Sigmoid colon (tissue), 7 donors: ENCODE results near the gene PCDHA6. TPM values are rescaled to one million over a fixed set of nuclear protein-coding genes. Genes with fewer than 3 reads are reported as not detected.
"Not testable (repeated sequence)": the region's sequence is repeated elsewhere in the genome, so short reads cannot be mapped to it uniquely, and the experiment has no call there.

Experiments used
- DNase-seq: peaks from one replicate; pipeline ENCODE4 v3.0.0-alpha.2; 2019
- H3K27ac ChIP-seq, 4 donors: fragments of 200-600 bp; sonication (generic); one replicate each; pipeline ENCODE4 v1.5.1; 2016 to 2019; ENCODE audit warnings: mild to moderate bottlenecking in 1 of 4
- H3K27me3 ChIP-seq, 3 donors: fragments of 200-600 bp; sonication (generic); one replicate each; pipeline ENCODE4 v1.5.1; 2019; ENCODE audit warnings: mild to moderate bottlenecking in 1 of 3
- H3K36me3 ChIP-seq, 4 donors: fragments of 200-600 bp; sonication (generic); one replicate each; pipeline ENCODE4 v1.5.1; 2016 to 2019
- H3K4me1 ChIP-seq, 4 donors: fragments of 200-600 bp; sonication (generic); one replicate each; pipeline ENCODE4 v1.5.1; 2017 to 2019
- H3K4me3 ChIP-seq, 4 donors: fragments of 200-600 bp; sonication (generic); one replicate each; pipeline ENCODE4 v1.5.1; 2017 to 2019; ENCODE audit warnings: mild to moderate bottlenecking in 2 of 4, moderate library complexity in 1 of 4
- H3K9me3 ChIP-seq, 4 donors: fragments of 200-600 bp in 3 of 4; sonication (generic) in 3 of 4; one replicate each; pipeline versions ENCODE4 v1.5.1 to v1.6.1; 2013 to 2019
- CTCF ChIP-seq, 4 experiments: fragments of 450-650 bp in 3 of 4; fragments of 200-600 bp in 1 of 4; IDR thresholded peaks; one replicate each; pipeline ENCODE4 v1.5.1; 2016 to 2019; ENCODE audit warnings: antibody characterized with exemption in 4 of 4, mild to moderate bottlenecking in 3 of 4, moderate library complexity in 2 of 4
- EP300 ChIP-seq, 4 donors: sonication (generic); formaldehyde crosslinking; IDR thresholded peaks; one replicate each; pipeline ENCODE4 v1.6.1; 2017; ENCODE audit warnings: antibody characterized with exemption in 4 of 4
- POLR2A ChIP-seq, 2 donors: fragments of 450-650 bp; IDR thresholded peaks; one replicate each; pipeline ENCODE4 v1.6.1; 2016; ENCODE audit warnings: antibody characterized with exemption in 2 of 2, mild to moderate bottlenecking in 2 of 2, moderate library complexity in 2 of 2
- POLR2AphosphoS5 ChIP-seq, 4 donors: sonication (generic); formaldehyde crosslinking; IDR thresholded peaks; one replicate each; pipeline ENCODE4 v1.6.1; 2017; ENCODE audit warnings: antibody characterized with exemption in 4 of 4
- WGBS, 2 donors: extraction: QIAGEN DNeasy Blood & Tissue Kit; methylation state at CpG; one replicate each; pipeline ENCODE4 v1.1.7; 2013; 5-methylcytosine and 5-hydroxymethylcytosine counted together
- intact Hi-C: fragments of 100-400 bp; cut with DNase I; formaldehyde crosslinking; loops from one replicate; pipeline ENCODE4 v1.15.1; 2023
- polyA plus RNA-seq, 3 donors: library from polyadenylated mRNA; stranded (reverse); fragments of 200-250 nt; gene quantifications; one replicate each; pipeline ENCODE4 v1.2.3, GENCODE V29; 2013
- total RNA-seq, 4 donors: library from RNA; depleted of rRNA; stranded (reverse); fragments of >200 nt; gene quantifications; one replicate each; pipeline ENCODE4 v1.1.0, GENCODE V29; 2016
- donor health status: healthy with polysubstance abuse.
- donor health status: Bipolar disorder and iron deficiency.
- donor health status: healthy.

PCDHA6 gene
- total and polyA plus RNA-seq, 7 donors, result 0.16 to 2.2 (median 0.71) TPM; not detected in 2

- Histone ChIP-seq H3K4me1 (no peaks in the 10 kb centered on the region), H3K4me3 (peak within 1 kb of the TSS in 3 of 4 donors; percentile 34 to 43 (median 42)), H3K27me3 (peaks cover 0 to 73% (median 0%) of the 10 kb centered on the region in 3 donors), H3K27ac (peak within 1 kb of the TSS in 1 of 4 donors; percentile 51), H3K36me3 (no peaks in the 10 kb centered on the region), H3K9me3 (peaks cover 0 to 25% (median 15%) of the 10 kb centered on the region in 4 donors)
- TF ChIP-seq CTCF (IDR thresholded peaks at IDR 0.05) (peak in 1 of 4 experiments; percentile 11), EP300 (IDR thresholded peaks at IDR 0.05) (no peak)
- DNase-seq, result no peak
- WGBS, 2 donors, result 24 to 55% methylated on average over 29 of the region's 29 CpGs
- intact Hi-C loops, result no loop called here
Observed at GRCh38 chr5:140800816-140801493, 26.8 kb upstream of the PCDHA6 start, which contains the start of gene PCDHA3. Gene PCDHA3, plus strand, starts transcription at chr5:140801057.

DNA sequence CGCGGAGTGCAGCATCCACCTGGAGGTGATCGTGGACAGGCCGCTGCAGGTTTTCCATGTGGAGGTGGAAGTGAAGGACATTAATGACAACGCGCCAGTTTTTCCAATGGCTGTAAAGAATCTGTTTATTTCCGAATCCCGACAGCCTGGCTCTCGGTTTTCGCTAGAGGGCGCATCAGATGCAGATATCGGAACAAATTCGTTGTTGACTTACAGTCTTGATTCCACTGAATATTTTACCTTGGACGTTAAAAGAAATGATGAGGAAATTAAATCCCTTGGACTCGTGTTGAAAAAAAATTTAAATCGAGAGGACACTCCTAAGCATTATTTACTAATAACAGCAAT, 26.3 kb upstream of the PCDHA6 start:
- 18 to 48% methylated on average over 16 of the region's 16 CpGs for WGBS, 2 donors
- intact Hi-C loops, result no loop called here
- Histone ChIP-seq H3K9me3 (peaks cover 0 to 20% (median 11%) of the 10 kb centered on the region in 4 donors), H3K36me3 (no peaks in the 10 kb centered on the region), H3K27ac (peak overlapping the region in 1 of 4 donors; percentile 51), H3K4me3 (peak overlapping the region in 3 of 4 donors; percentile 34 to 43 (median 42)), H3K27me3 (peaks cover 0 to 68% (median 0%) of the 10 kb centered on the region in 3 donors), H3K4me1 (no peaks in the 10 kb centered on the region)
- DNase-seq, result no peak
- no peak for TF ChIP-seq EP300 (IDR thresholded peaks at IDR 0.05)

GRCh38 chr5:140802381-140802780, 25.4 kb upstream of the PCDHA6 start:
- DNase-seq, H3K36me3 ChIP-seq, H3K4me3 ChIP-seq, intact Hi-C loops, H3K27ac ChIP-seq, H3K4me1 ChIP-seq: not testable (repeated sequence)
- WGBS, 2 donors, result 57 to 80% methylated on average over 45 of the region's 45 CpGs
- H3K9me3 ChIP-seq, result peaks cover 0 to 18% (median 7%) of the 10 kb centered on the region in 4 donors
- H3K27me3 ChIP-seq, result peaks cover 0 to 60% (median 0%) of the 10 kb centered on the region in 3 donors

- Histone ChIP-seq H3K36me3 (no peaks in the 10 kb centered on the region), H3K27ac (no peak overlapping the region), H3K27me3 (peaks cover 0 to 60% (median 0%) of the 10 kb centered on the region in 3 donors), H3K4me1 (no peaks in the 10 kb centered on the region), H3K4me3 (no peak overlapping the region), H3K9me3 (peaks cover 0 to 18% (median 8%) of the 10 kb centered on the region in 4 donors)
- TF ChIP-seq POLR2AphosphoS5 (IDR thresholded peaks at IDR 0.05), result no peak
- no peak for TF ChIP-seq POLR2A (IDR thresholded peaks at IDR 0.05)
- TF ChIP-seq EP300 (IDR thresholded peaks at IDR 0.05), result no peak
- no peak for TF ChIP-seq CTCF (IDR thresholded peaks at IDR 0.05)
- intact Hi-C loops, result no loop called here
- no peak for DNase-seq
- WGBS, 2 donors, result 55 to 78% methylated on average over 53 of the region's 53 CpGs
Observed at GRCh38 chr5:140802781-140803271, 24.9 kb upstream of the PCDHA6 start.

GRCh38 chr5:140806834-140807775, 20.7 kb upstream of the PCDHA6 start, which contains the start of gene PCDHA4:
Gene PCDHA4, plus strand, starts transcription at chr5:140807068.
- Histone ChIP-seq H3K27ac (peak within 1 kb of the TSS in 2 of 4 donors; percentile 27 to 37), H3K9me3 (peaks cover 0 to 19% (median 13%) of the 10 kb centered on the region in 4 donors), H3K27me3 (peaks cover 0 to 33% (median 0%) of the 10 kb centered on the region in 3 donors), H3K4me3 (peak within 1 kb of the TSS in 3 of 4 donors; percentile 35 to 43 (median 40)), H3K4me1 (no peaks in the 10 kb centered on the region), H3K36me3 (no peaks in the 10 kb centered on the region)
- WGBS, 2 donors, result 24 to 50% methylated on average over 38 of the region's 47 CpGs
- intact Hi-C loops, result loop anchor here (5.0 kb wide), 1 partner anchor 235 kb away; no protein-coding TSS in a partner anchor
- no peak for DNase-seq
- TF ChIP-seq CTCF (IDR thresholded peaks at IDR 0.05), result peak in 1 of 4 experiments; percentile 22
- no peak for TF ChIP-seq POLR2AphosphoS5 (IDR thresholded peaks at IDR 0.05)

- intact Hi-C loops, result loop anchor here (5.0 kb wide), 1 partner anchor 234 kb away; no protein-coding TSS in a partner anchor
- H3K4me1 ChIP-seq, H3K36me3 ChIP-seq, DNase-seq, H3K27ac ChIP-seq, H3K4me3 ChIP-seq: not testable (repeated sequence)
- peaks cover 0 to 20% (median 0%) of the 10 kb centered on the region in 3 donors for H3K27me3 ChIP-seq
- WGBS, 2 donors, result 68 to 86% methylated on average over 62 of the region's 62 CpGs
- H3K9me3 ChIP-seq, result peaks cover 0 to 17% (median 9%) of the 10 kb centered on the region in 4 donors
Observed at GRCh38 chr5:140808241-140808888, 19.4 kb upstream of the PCDHA6 start.
